B cell (primary cell): ENCODE data around the gene TCF12. TPM values are rescaled to one million over a fixed set of nuclear protein-coding genes. Genes with fewer than 3 reads are reported as not detected.

Experiments
- ATAC-seq: fragments of 200-7000 bp; cut with Tn5 transposase; one replicate; pipeline ENCODE4 v1.10.0; 2021; ENCODE audit warnings: low read depth, mild to moderate bottlenecking, moderate number of reproducible peaks, moderate library complexity
- CTCF ChIA-PET: fragments of 350-600 bp; sonication (Branson Sonifier 250); formaldehyde crosslinking; loops from one replicate; lab custom pipeline; 2021; ENCODE audit warnings: antibody characterized with exemption, inconsistent platforms; lab: Charles Lee
- POLR2A ChIA-PET: fragments of 350-600 bp; sonication (Branson Sonifier 250); formaldehyde crosslinking; loops from one replicate; lab custom pipeline; 2021; ENCODE audit warnings: antibody characterized with exemption; lab: Charles Lee
- DNase-seq: peaks from one replicate; pipeline ENCODE4 v3.0.0; 2013
- H2AFZ ChIP-seq: 2 replicates; pipeline ENCODE4 v1.6.1; 2012; ENCODE audit warnings: mild to moderate bottlenecking, low read depth, low read length; ENCODE audit not compliant: insufficient read depth, poor library complexity, severe bottlenecking
- H3K27ac ChIP-seq, 2 donors: 1 replicate in 1 of 2; 2 replicates in 1 of 2; pipeline ENCODE4 v1.5.1; 2012 to 2013; ENCODE audit warnings: low read length in 2 of 2, mild to moderate bottlenecking in 2 of 2, moderate library complexity in 1 of 2
- H3K27me3 ChIP-seq, 4 experiments: fragments of 200-600 bp in 1 of 4; sonication (generic) in 1 of 4; replicated peaks in 1 of 4; 1 replicate in 2 of 4; 2 replicates in 2 of 4; pipeline versions ENCODE4 v1.6.1 to v1.7.0; 2013 to 2016; ENCODE audit warnings: low read length in 3 of 4, mild to moderate bottlenecking in 2 of 4, mixed read lengths in 1 of 4, moderate library complexity in 1 of 4; ENCODE audit not compliant: insufficient read depth in 4 of 4, control insufficient read depth in 3 of 4; ENCODE audit errors: control extremely low read depth in 1 of 4
- H3K36me3 ChIP-seq, 2 experiments: replicated peaks in 1 of 2; 1 replicate in 1 of 2; 2 replicates in 1 of 2; pipeline versions ENCODE4 v1.6.1 to v1.7.1; 2013; ENCODE audit warnings: low read length in 1 of 2; ENCODE audit not compliant: insufficient read depth in 2 of 2, control insufficient read depth in 1 of 2; ENCODE audit errors: control extremely low read depth in 1 of 2, extremely low read depth in 1 of 2
- H3K4me1 ChIP-seq, 2 donors: fragments of 200-600 bp in 1 of 2; sonication (generic) in 1 of 2; 1 replicate in 1 of 2; 2 replicates in 1 of 2; pipeline versions ENCODE4 v1.5.1 to v1.6.1; 2013 to 2017; ENCODE audit warnings: low read length in 2 of 2; ENCODE audit not compliant: control insufficient read depth in 2 of 2, insufficient read depth in 2 of 2
- H3K4me2 ChIP-seq: replicated peaks from 2 replicates; pipeline ENCODE3; 2012; ENCODE audit warnings: mild to moderate bottlenecking, low read depth, low read length; ENCODE audit not compliant: poor library complexity, severe bottlenecking
- H3K4me3 ChIP-seq, 5 experiments: fragments of 200-600 bp in 1 of 5; sonication (generic) in 1 of 5; 1 replicate in 3 of 5; 2 replicates in 2 of 5; pipeline versions ENCODE4 v1.5.1 to v1.7.0; 2011 to 2016; ENCODE audit warnings: low read length in 4 of 5, mild to moderate bottlenecking in 4 of 5, low read depth in 2 of 5, control low read depth in 1 of 5, moderate library complexity in 1 of 5; ENCODE audit not compliant: insufficient read depth in 1 of 5; ENCODE audit errors: control extremely low read depth in 1 of 5, extremely low read depth in 1 of 5
- H3K79me2 ChIP-seq: fragments of 200-600 bp; sonication (generic); one replicate; pipeline ENCODE4 v1.6.0; 2016; ENCODE audit warnings: low read length; ENCODE audit not compliant: control insufficient read depth, insufficient read depth
- H3K9ac ChIP-seq: fragments of 200-600 bp; sonication (generic); 2 replicates; pipeline ENCODE4 v1.6.1; 2017; ENCODE audit warnings: mild to moderate bottlenecking, low read length, moderate library complexity
- H3K9me3 ChIP-seq, 3 donors: one replicate each; pipeline versions ENCODE4 v1.6.1 to v1.7.1; 2013; ENCODE audit warnings: low read length in 2 of 3; ENCODE audit not compliant: control insufficient read depth in 2 of 3, insufficient read depth in 1 of 3; ENCODE audit errors: control extremely low read depth in 1 of 3
- H4K20me1 ChIP-seq: 2 replicates; pipeline ENCODE4 v1.6.0; 2012; ENCODE audit warnings: mild to moderate bottlenecking, low read length; ENCODE audit not compliant: insufficient read depth, control insufficient read depth, poor library complexity, severe bottlenecking
- H3K27ac Mint-ChIP-seq: one replicate; pipeline ENCODE4 v1.8.0; 2021; ENCODE audit warnings: mixed read lengths
- H3K27me3 Mint-ChIP-seq: one replicate; pipeline ENCODE4 v1.8.0; 2021; ENCODE audit warnings: mixed read lengths
- H3K4me1 Mint-ChIP-seq: one replicate; pipeline ENCODE4 v1.8.0; 2021; ENCODE audit warnings: mixed read lengths
- H3K4me3 Mint-ChIP-seq: one replicate; pipeline ENCODE4 v1.8.0; 2021; ENCODE audit warnings: mixed read lengths
- H3K9me3 Mint-ChIP-seq: one replicate; pipeline ENCODE4 v1.8.0; 2022; ENCODE audit warnings: mixed read lengths; ENCODE audit not compliant: insufficient read depth
- EZH2 ChIP-seq: IDR thresholded peaks from 2 replicates; pipeline ENCODE4 v1.6.1; 2012; ENCODE audit warnings: borderline replicate concordance, low read depth, mild to moderate bottlenecking, moderate library complexity, low read length; ENCODE audit not compliant: insufficient read depth, poor library complexity, severe bottlenecking
- WGBS: methylation state at CpG from one replicate; pipeline ENCODE4 v1.1.5; 2013; ENCODE audit warnings: missing lambda C conversion rate; ENCODE audit not compliant: insufficient coverage; 5-methylcytosine and 5-hydroxymethylcytosine counted together
- intact Hi-C: fragments of 100-400 bp; cut with micrococcal nuclease; formaldehyde crosslinking; loops from one replicate; pipeline ENCODE4 v1.10.0; 2022
- polyA plus RNA-seq: library from polyadenylated mRNA; depleted of rRNA; stranded (reverse); fragments of >200 nt; gene quantifications from 2 replicates; pipeline ENCODE4 v1.2.3, GENCODE V29; 2012
- total RNA-seq, 2 donors: library from RNA; stranded (reverse); fragments of 120-200 nt in 1 of 2; gene quantifications; 1 replicate in 1 of 2; 2 replicates in 1 of 2; pipeline versions ENCODE4 v1.2.3 to v1.2.4, GENCODE V29; 2013 to 2022
- TF ChIP-seq, protein P1 (sequence below): fragments of 200-600 bp; IDR thresholded peaks from one replicate; pipeline ENCODE4 v1.8.0; 2022; ENCODE audit warnings: antibody characterized with exemption, mild to moderate bottlenecking

Gene TCF12
- total and polyA plus RNA-seq, 2 donors (not counting 1 experiment from before 2014, with no cell fraction given): 27.1 to 131 TPM

- no peak overlapping the region for H3K4me2 ChIP-seq
- H3K79me2 ChIP-seq: peaks cover 25% of the 10 kb centered on the region
- no peak overlapping the region for H3K4me3 Mint-ChIP-seq
- WGBS: no CpG with 5 or more reads among the region's 2 CpGs
- peaks cover 22% of the 10 kb centered on the region for H4K20me1 ChIP-seq
- POLR2A ChIA-PET: no interaction called here
- no peaks in the 10 kb centered on the region for H3K27me3 Mint-ChIP-seq
- H3K9me3 Mint-ChIP-seq: no peaks in the 10 kb centered on the region
- ATAC-seq: no peak
- DNase-seq: no peak
- peaks cover 21% of the 10 kb centered on the region for H3K4me1 Mint-ChIP-seq
- peaks cover 0 to 7% of the 10 kb centered on the region in 2 experiments for H3K36me3 ChIP-seq
- H3K9ac ChIP-seq: no peak overlapping the region
- no peak overlapping the region for H2AFZ ChIP-seq
- H3K4me1 ChIP-seq: no peaks in the 10 kb centered on the region
- H3K27me3 ChIP-seq: no peaks in the 10 kb centered on the region
- CTCF ChIA-PET: no interaction called here
- intact Hi-C loops: no loop called here
- no peak overlapping the region for H3K27ac Mint-ChIP-seq
- H3K9me3 ChIP-seq: no peaks in the 10 kb centered on the region
- TF ChIP-seq, protein P1, sequence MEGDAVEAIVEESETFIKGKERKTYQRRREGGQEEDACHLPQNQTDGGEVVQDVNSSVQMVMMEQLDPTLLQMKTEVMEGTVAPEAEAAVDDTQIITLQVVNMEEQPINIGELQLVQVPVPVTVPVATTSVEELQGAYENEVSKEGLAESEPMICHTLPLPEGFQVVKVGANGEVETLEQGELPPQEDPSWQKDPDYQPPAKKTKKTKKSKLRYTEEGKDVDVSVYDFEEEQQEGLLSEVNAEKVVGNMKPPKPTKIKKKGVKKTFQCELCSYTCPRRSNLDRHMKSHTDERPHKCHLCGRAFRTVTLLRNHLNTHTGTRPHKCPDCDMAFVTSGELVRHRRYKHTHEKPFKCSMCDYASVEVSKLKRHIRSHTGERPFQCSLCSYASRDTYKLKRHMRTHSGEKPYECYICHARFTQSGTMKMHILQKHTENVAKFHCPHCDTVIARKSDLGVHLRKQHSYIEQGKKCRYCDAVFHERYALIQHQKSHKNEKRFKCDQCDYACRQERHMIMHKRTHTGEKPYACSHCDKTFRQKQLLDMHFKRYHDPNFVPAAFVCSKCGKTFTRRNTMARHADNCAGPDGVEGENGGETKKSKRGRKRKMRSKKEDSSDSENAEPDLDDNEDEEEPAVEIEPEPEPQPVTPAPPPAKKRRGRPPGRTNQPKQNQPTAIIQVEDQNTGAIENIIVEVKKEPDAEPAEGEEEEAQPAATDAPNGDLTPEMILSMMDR: no peak
- TF ChIP-seq EZH2: no peak
- no peak overlapping the region for H3K4me3 ChIP-seq
- no peak overlapping the region for H3K27ac ChIP-seq
These were observed 143.3 kb downstream of the TCF12 start for GRCh38 chr15:57061696-57062095.

DNA sequence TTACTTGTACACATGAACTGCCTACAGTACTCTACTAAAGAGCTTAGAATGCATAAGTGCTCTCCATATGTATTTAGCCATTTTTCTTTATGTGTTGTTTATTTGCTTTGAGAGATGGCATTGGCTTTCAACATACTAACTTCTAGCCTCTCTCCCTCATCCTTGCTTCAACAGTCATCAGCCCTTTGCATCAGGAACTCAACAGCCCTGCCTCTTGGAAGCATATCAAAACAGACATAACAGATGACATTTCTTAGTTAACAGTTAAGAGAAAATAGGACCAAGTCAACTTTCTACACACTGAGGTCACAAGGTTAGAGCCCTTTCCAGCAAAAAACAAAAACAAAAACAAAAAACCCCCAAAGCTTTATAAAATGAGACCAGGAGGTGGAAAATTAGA, 145.6 kb downstream of the TCF12 start:
- no peak overlapping the region for H3K4me3 Mint-ChIP-seq
- intact Hi-C loops: no loop called here
- Histone ChIP-seq H3K9me3 (no peaks in the 10 kb centered on the region), H3K4me1 (no peaks in the 10 kb centered on the region), H3K4me2 (no peak overlapping the region), H3K79me2 (peaks cover 13% of the 10 kb centered on the region), H3K9ac (no peak overlapping the region), H3K4me3 (no peak overlapping the region), H2AFZ (no peak overlapping the region), H4K20me1 (peaks cover 4% of the 10 kb centered on the region), H3K36me3 (peaks cover 0 to 7% of the 10 kb centered on the region in 2 experiments), H3K27ac (no peak overlapping the region), H3K27me3 (no peaks in the 10 kb centered on the region)
- CTCF ChIA-PET: no interaction called here
- ATAC-seq (no peak), DNase-seq (no peak)
- POLR2A ChIA-PET: no interaction called here
- peaks cover 16% of the 10 kb centered on the region for H3K4me1 Mint-ChIP-seq
- no peaks in the 10 kb centered on the region for H3K27me3 Mint-ChIP-seq
- TF ChIP-seq, protein P1: no peak
- no peak for TF ChIP-seq EZH2
- no peak overlapping the region for H3K27ac Mint-ChIP-seq
- no peaks in the 10 kb centered on the region for H3K9me3 Mint-ChIP-seq
